Femur (tissue), 1 donor: ENCODE results near the gene SYDE2.
"Not testable (repeated sequence)": the region's sequence is repeated elsewhere in the genome, so short reads cannot be mapped to it uniquely, and the experiment has no call there.

Source experiments
- DNase-seq: peaks from one replicate; pipeline ENCODE4 v3.0.0-alpha.2; 2017

The SYDE2 gene

GRCh38 chr1:85208488-85208887 is 7.7 kb upstream of the SYDE2 start:
- DNase-seq: no peak

DNA sequence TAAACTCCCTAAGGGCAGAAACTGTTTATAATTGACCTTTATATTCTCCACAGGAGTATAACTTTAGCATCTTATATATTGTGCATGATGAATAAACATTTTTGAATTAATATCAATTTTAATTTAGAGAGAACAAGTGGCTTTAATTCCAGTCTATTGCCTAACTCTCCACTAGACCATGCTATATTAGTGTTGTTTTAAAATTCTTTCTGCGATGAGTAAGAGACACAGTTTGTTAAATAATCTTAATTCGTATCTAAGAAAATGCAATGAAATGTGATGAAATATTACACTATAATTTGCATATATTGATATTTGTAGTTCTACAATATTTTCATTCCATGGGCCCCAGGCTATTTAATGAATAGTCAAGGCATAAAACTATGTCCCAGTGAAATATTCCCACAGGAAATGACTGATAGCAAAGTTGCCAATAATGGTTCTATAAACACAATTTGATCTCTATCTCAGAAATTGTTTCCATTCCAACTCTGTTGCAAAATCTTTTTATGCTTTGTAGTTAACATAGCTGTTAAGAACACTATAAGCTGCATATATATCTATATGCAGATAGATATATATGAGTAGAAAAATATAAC is 2.9 kb upstream of the SYDE2 start:
- DNase-seq: no peak

DNA sequence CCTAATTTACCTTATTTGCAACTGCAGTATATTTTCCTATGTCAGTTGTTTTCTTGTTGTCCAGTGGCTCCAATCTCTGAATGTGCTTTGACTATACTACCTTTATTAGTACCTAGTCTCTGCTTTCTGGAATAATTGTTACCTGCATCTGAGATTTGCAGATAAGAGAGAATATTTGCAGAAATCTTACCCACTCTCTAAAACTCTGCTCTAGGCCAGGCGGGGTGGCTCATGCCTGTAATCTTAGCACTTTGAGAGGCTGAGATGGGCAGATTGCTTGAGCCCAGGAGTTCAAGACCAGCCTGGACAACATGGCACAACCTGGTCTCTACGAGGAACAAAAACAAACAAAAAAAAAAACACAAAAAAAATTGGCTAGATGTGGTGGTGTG is 2.0 kb upstream of the SYDE2 start:
- DNase-seq: no peak

DNA sequence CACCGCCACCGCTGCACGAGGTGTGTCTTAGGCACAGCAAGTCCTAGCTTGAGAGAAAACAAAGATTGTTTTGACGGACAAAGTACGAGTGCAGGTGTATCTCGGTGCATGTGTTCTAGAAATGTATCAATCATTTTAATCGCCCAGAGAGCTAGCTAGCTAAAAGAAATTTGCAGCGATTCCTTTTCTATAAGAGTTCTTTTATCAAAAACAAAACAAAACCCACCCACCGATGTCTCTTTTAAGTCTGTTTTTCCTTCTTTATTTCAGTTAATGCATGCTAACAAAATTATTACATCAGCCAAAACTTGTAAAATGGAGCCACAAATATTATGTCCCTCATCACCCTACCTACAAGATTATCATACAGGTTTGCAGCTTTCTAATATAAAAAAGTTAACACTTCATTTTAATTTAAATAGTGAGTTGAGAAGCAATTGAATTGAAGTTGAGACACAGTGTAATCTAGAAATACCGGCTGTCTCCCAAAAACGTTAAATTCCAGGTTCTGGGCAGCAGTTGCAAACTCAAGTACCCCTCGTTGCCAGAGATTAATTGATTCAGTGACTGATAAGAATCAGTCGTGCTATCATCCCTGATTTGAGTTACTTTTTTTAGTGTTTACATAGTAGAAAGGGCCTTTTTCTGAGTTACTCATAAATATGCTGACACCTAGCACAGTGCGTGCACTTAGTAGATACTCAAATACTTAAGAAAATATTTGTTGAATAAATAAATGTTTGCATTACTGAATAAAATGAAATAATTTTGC is 1.5 kb upstream of the SYDE2 start:
- DNase-seq: no peak

DNA sequence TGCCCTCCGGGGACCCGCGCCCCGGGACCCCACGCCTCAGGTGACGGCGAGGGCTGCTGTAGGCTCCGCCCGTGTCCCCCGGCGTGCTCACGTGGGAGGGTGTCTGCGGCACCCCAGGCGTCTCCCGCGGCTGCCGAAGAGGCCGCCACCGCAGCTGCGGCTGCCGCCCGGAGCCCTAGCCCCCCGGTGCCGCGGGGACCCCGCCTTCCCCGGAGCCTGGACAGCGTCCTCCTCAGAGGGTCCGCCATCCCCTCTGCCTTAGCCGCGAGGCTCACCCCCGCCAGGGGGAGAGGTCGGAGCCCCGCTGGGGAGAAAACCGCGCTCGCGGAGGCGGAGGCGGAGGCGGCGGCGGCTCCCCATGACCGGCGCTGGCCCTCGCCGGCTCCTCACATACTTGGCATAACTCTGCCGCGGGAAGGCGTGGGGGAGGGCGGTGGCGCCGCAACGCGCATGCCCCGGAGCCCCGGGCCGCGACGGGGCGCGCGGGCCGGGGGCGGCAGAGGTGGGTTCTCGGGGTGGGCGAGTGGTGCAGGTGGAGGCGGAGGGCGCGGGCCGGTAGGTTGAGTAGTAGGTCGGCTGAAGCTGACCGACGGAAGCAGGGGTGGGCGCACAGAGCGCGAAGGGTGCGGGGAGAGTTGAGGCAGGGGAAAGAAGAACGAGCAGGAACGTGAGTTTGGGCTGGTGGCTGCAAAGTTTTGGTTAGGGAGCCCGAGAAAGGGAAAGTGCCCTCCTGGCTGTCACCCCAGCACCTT is 700 bp upstream of the SYDE2 start:
- peak; percentile 80 for DNase-seq

- no peak for DNase-seq
These were observed 951 bp downstream of the SYDE2 start for GRCh38 chr1:85199667-85200462.

DNA sequence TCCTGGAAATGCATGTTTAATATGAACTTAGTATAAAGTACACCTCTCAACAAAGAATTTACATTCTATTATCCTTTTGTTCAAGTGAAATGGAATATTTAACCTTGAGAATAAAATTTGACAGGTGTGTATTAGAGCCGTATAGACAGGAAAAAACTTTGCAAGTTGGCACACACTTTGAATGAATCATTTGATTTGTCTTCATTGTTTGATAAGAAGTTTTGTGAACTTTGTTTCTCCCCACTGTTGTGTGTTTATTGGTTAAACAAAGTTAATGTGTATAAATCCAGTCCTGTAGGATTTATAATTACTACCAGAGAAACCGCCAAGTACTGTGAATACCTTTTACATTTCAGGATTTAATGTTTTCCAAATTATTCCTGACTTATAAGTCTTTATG is 2.0 kb downstream of the SYDE2 start:
- DNase-seq: no peak

DNA sequence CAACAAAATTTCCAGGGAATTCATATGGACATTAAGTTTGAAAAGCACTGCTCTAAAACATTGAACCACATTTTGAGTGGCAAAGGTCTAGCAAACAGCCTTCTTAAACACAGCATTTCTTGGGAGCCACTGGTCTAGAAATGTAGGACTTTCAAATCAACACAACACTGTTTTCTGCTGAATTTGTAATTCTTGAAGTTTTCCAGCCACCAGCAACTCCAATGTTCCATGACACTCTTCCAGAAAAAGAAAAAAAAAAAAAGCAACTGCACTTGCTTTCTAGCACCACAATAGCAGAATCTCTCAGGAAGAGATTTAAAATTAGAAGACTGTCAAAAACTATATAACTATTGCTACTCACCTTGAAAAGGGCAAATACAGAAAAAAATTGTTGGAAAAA is 4.5 kb downstream of the SYDE2 start:
- no peak for DNase-seq

DNA sequence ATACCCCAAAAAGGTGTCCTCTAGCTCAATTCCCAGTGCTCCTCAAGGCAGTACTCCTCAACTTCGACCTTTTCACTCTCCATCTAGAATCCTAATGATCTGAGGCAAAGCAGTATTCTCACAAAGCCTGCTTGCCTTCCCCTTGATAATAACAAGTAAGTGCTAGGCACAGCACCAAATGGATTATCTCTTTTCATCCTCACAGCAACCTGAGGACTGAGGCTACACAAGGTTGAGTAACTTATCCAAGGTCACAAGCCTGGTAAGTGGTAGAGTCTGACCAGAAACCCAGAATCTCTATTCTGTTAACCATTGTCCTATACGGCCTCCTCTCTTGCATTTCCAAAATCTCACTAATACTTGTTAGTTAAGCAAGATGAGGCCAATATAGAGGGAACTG is 5.1 kb downstream of the SYDE2 start:
- DNase-seq: no peak

- DNase-seq: not testable (repeated sequence)
These were observed 8.7 kb downstream of the SYDE2 start for GRCh38 chr1:85192129-85192528.

- no peak for DNase-seq
These were observed 11.7 kb downstream of the SYDE2 start for GRCh38 chr1:85189120-85189519.

- DNase-seq: no peak
These were observed 12.3 kb downstream of the SYDE2 start for GRCh38 chr1:85188530-85188929.

GRCh38 chr1:85187021-85187420 is 13.8 kb downstream of the SYDE2 start:
- not testable (repeated sequence) for DNase-seq

GRCh38 chr1:85184245-85184644 is 16.6 kb downstream of the SYDE2 start:
- DNase-seq: no peak

- no peak for DNase-seq
These were observed 18.1 kb downstream of the SYDE2 start for GRCh38 chr1:85182700-85183099.

- no peak for DNase-seq
These were observed 19.9 kb downstream of the SYDE2 start for GRCh38 chr1:85180869-85181268.

GRCh38 chr1:85179522-85179921 is 21.3 kb downstream of the SYDE2 start:
- no peak for DNase-seq

DNA sequence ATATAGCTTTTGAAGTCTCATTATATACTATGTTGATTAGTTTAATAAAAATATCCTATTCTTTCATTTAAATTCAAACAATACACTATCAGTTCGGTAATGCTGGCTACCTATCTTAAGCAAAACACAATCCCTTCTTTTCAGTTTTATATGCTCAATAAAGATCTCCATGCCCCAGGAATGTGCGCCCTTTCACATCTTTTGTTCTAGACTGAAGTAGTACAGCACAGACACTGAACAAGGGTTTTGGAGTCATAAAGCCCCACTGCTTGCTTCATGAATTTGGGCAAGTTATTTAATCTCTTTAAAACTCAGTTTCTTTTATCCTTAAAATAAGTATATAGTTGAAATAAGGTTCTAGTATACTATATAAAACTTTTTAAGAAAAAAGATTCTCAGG is 22.4 kb downstream of the SYDE2 start:
- DNase-seq: no peak

DNA sequence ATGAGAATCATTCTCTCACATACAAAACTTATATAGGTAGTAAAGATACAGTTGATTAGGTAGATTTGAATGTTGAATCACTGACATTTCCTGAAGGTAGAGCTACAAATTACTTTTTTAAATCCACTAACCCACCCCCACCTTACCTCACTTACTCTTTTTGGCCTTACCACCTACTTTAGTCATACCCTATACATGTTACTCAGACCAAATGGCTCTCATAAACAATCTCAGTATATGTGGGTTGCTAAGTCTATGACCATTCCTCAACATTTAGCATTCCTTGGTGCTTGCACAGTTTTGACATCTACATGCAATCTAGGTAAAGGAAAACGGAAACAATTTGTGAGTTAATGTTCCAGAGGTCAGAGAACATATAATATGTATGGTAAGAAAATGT is 26.3 kb downstream of the SYDE2 start:
- DNase-seq: no peak

DNA sequence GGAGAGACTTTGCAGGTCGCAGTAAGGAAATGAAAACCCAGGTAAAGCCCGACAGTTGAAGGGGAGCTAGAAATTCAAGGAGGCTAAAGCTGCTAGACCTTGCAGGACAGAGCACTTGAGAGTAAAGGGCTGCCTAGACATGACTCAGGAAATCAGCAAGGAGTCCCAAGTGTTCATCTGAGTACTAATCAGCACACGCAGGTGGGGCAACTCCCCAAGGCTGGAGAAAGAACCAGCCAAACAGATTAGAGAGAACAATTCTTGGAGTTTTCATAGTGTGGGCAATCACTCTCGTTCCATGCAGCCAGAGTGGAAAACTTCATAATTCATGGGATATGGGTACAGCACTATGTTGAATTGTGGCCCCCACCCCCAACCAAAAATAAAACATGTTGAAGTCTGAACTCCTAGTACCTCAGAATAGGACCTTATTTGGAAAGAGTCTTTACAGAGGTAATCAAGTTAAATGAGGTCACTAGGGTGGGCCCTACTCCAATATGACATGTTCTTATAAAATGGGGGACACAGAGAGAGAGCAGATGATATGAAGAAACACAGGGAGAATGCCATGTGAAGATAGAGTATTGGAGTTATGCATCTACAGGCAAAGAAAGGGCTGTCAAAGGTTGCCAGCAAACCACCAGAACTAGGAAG is 28.0 kb downstream of the SYDE2 start:
- no peak for DNase-seq

DNA sequence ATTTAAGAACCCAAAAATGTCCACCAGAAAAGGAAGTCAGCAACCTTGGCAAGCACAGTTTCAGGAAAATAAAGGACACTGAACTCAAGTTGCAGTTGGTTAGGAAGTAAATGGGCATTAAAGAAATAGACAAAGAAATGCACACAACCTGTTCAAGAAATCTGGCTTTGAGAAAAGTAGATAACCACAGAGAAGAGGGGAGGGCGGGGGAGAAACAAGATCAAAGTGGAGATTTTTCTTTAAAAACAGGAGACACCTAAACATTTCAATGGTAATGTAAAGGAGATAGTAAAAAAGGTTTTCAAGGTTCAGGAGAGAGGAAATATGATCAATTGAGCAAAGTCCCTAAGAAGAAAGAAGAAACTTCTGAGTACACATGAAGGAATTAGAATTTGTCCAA is 29.1 kb downstream of the SYDE2 start:
- DNase-seq: no peak

- no peak for DNase-seq
These were observed 31.9 kb downstream of the SYDE2 start for GRCh38 chr1:85168884-85169283.

DNA sequence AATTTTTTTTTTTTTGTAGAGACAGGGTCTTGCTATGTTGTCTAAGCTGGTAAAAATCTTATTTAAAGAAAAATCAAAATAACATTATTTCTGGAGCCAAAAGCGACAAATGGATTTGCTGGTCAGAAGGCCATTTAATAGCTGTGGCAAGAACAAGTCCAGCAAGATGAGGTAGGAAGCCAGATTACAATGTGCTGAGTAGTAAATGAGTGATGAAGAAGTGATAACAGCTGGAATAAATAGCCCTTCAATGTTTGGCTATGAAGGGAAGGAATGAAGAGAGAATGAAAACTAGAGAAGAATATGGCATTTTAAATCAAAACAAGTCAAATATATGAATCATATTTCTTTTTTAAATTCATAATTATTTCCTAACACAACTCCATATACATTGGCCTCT is 34.5 kb downstream of the SYDE2 start:
- no peak for DNase-seq
